Mesangial cell (primary cell): ENCODE data around the gene DDX47. TPM values are rescaled to one million over a fixed set of nuclear protein-coding genes. Genes with fewer than 3 reads are reported as not detected.

Experiments
- total RNA-seq: library from RNA; depleted of rRNA; stranded (reverse); fragments of >200 nt; gene quantifications from 2 replicates; pipeline ENCODE4 v1.2.3, GENCODE V29; 2015

Gene DDX47
- total RNA-seq = 49.1 and 66.3 TPM in 2 replicates

GRCh38 chr12:12813120-12814101 is at the start of gene DDX47:
Gene DDX47, plus strand, starts transcription at chr12:12813346. Its CDS starts 22 bp downstream, at chr12:12813368.

GRCh38 chr12:12784911-12785814 is 28.0 kb upstream of the DDX47 start, which contains the start of gene APOLD1:
Gene APOLD1, plus strand, starts transcription at chr12:12785659. Its CDS starts 33 bp downstream, at chr12:12785692.

Other genes with a start within 250 kb of the DDX47 start
- 10.1 and 16.6 TPM in 2 replicates for gene CREBL2, start 201.5 kb upstream of the DDX47 start, total RNA-seq
- gene GPR19, start 117.2 kb upstream of the DDX47 start, total RNA-seq = 1.3 TPM in 1 of 2 replicates, not detected in the other
- 29.8 and 32.3 TPM in 2 replicates for gene CDKN1B, start 96.0 kb upstream of the DDX47 start, total RNA-seq
- gene APOLD1, start 27.7 kb upstream of the DDX47 start, total RNA-seq = 1.9 and 3.6 TPM in 2 replicates
- 36.7 and 53.4 TPM in 2 replicates for gene GPRC5A, start 78.2 kb downstream of the DDX47 start, total RNA-seq
- 0.13 TPM in 1 of 2 replicates, not detected in the other for gene GPRC5D, start 138.8 kb downstream of the DDX47 start, total RNA-seq
- 18.6 and 38.0 TPM in 2 replicates for gene HEBP1, start 186.9 kb downstream of the DDX47 start, total RNA-seq
- 2.7 and 4.4 TPM in 2 replicates for gene FAM234B, start 231.0 kb downstream of the DDX47 start, total RNA-seq